ENCODE measurements around the gene HCST. TPM values are rescaled to one million over a fixed set of nuclear protein-coding genes. Genes with fewer than 3 reads are reported as not detected.
"Not testable (repeated sequence)": the region's sequence is repeated elsewhere in the genome, so short reads cannot be mapped to it uniquely, and the experiment has no call there.

HCST gene
- total RNA-seq, 1 donor from 2014 or later, result 0.41 TPM

- FAIRE-seq, result no peak
These were observed 23.3 kb upstream of the HCST start for GRCh38 chr19:35879068-35879467.

DNA sequence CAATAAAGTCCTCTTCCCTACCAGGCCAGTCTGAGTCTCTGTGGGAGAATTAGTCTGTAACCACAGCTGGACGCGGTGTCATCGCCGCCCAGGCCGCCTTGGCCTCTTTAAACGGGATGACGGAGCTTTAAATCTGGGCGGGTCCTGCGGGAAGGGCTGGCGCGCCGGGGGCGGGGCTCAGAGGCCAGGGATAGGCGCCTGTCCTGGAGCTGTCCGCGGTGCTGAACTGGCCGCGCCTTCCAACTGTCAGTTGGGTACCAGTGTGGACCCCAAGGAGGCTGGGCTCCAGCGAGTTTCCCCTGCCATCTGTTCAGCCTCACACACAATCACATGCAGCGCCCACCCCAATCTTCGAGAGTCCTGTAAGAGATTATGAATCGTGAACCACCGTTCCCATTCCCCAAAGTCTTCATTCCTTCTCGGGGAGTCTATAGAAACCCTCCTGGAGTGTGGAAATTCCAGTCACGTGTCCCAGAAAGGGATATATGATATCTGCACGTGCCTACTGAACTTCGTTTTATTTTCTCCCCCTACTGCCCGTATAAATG, 22.5 kb upstream of the HCST start:
- peak; percentile 69 to 78 for DNase-seq (ENCODE audit: low spot score in 2 of 2)
- FAIRE-seq, result no peak

More at GRCh38 chr19:35879068-35879467, 23.3 kb upstream of the HCST start:
- DNase-seq (ENCODE audit: low spot score in 2 of 2), result no peak

DNA sequence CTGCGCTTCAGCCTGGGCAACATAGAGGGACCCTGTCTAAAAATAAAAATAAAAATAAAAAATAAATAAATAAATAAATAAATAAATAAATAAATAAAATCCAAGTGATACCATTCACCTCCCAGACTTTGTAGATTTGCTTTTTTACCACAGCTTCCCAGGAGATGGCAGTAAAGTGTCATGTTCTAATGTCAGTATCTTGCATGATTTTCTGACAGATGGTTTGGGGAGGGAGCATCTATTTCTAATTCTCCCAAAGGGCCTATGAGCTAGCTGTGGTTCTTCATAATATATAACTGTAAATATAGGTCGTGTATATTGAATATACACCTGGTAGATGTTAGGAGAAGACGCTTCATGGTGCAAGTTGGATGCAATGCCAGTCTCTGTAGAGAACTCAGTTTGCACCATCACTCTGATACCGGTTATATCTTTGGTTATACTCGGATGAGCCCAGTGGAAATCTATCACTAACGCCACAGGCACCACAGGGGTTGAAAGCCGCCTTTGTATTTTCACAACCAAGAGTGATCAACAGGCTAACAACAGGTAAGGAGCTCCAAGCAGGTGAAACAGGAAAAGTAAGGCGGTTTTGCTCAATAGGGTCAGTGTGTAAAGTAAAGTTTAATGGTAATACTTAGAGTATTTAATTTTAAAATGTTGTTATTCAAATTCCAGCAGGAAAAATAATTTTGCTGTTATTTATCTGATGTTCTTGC, 20.1 kb upstream of the HCST start:
- peak; percentile 77 to 80 for DNase-seq (ENCODE audit: low spot score in 2 of 2)
- FAIRE-seq, result peak; percentile 98

DNA sequence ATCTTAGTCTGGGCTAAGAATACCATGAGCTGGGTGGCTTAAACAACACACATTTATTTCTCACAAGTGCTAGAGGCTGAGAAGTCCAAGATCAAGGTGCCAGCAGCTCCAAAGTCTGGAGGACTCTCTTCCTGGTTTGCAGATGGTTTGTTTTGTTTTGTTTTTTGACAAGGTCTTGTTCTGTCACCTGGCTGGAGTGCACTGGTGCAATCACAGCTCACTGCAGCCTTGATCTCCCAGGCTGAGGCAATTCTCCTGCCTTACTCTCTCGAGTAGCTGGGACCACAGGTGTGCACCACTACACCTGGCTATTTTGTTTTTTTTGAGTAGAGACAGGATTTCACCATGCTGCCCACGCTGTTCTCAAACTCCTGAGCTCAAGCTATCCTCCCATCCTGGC, 18.4 kb upstream of the HCST start:
- DNase-seq (ENCODE audit: low spot score in 2 of 2), result no peak
- no peak for FAIRE-seq

DNA sequence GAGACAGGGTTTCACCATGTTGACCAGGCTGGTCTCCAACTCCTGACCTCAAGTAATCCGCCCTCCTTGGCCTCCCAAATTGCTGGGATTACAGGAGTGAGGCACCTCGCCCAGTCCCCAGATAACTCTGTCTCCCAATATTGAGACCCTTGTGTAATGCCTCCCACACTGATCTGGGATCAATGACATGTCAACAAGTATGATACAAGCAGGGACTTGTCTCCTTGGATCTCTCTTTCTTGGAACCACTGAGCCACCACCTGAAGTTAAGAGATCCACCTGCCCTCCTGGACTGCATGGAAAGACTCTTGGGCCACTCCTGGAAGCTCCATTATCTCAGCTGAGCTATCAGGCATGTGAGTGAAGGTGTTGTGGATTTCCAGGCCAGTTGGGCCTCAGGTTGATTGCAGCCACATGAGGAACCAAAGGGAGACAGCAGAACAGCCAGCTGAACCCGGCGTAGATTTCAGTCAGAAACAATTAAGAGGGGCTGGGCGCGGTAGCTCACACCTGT, 17.0 kb upstream of the HCST start:
- no peak for DNase-seq (ENCODE audit: low spot score in 2 of 2)
- FAIRE-seq, result no peak

GRCh38 chr19:35885904-35886303, 16.4 kb upstream of the HCST start:
- DNase-seq (ENCODE audit: low spot score in 2 of 2) (no peak), FAIRE-seq (no peak)

- DNase-seq (ENCODE audit: low spot score in 2 of 2) (no peak), FAIRE-seq (no peak)
These were observed 15.1 kb upstream of the HCST start for GRCh38 chr19:35887197-35887596.

- no peak for DNase-seq (ENCODE audit: low spot score in 2 of 2)
- FAIRE-seq, result no peak
These were observed 13.9 kb upstream of the HCST start for GRCh38 chr19:35888398-35888797.

DNA sequence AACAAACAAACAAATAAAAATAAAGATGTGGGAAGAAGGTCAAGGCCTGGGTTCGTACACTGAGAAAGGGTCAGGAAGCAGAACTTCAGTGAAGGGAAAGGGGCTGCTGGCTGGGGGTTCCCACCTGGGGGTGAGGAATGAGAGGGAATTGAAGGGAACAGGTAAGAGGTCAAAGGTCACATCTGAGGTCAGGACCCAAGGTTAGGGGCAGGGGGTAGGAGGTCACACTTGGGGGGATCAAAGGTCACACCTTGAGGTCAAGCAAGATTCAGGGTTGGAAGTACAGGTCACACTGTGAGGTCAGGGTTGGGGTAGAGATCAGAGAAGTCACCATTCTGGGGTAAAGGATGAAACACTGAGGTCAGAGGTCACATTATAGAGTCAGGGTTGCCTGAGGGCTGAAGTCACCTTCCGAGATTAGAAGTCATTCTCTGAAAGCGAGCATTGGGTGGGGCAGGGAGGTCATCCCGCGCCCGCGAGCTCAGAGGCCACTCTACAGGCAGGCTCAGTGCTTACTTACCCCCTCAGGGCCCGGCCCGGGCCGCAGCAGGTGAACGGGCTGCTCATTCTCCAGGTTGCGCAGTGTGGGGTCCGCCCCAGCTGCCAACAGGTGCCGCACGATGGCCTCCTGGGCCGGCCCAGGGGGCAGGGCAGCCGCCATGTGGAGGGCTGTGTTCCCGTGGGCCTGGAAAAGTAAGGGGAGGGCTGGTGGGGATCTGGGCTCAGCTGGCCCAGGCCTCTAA, 12.8 kb upstream of the HCST start:
- no peak for FAIRE-seq

GRCh38 chr19:35890113-35890650, 12.1 kb upstream of the HCST start:
- no peak for FAIRE-seq

More for the DNA sequence above, 12.8 kb upstream of the HCST start:
- no peak for DNase-seq (ENCODE audit: low spot score in 2 of 2)

GRCh38 chr19:35891819-35892218, 10.5 kb upstream of the HCST start:
- FAIRE-seq; DNase-seq (ENCODE audit: low spot score in 2 of 2): not testable (repeated sequence)

More at GRCh38 chr19:35890113-35890650, 12.1 kb upstream of the HCST start:
- DNase-seq (ENCODE audit: low spot score in 2 of 2), result no peak

DNA sequence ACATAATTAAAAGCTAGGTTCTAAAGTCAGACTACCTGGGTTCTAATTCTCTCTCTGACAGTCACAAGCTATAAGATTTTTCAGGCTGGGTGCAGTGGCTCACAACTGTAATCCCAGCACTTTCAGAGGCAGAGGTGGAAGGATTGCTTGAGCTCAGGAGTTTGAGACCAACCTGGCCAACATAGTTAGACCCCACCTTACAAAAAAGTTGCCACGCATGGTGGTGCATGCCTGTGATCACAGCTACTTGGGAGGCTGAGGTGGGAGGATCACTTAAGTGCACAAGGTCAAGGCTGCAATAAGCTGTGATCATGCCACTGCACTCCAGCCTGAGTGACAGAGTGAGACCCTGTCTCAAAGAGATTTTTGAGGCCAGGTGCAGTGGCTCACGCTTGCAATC, 8.0 kb upstream of the HCST start:
- DNase-seq (ENCODE audit: low spot score in 2 of 2) (no peak), FAIRE-seq (no peak)

- DNase-seq (ENCODE audit: low spot score in 2 of 2), result no peak
- no peak for FAIRE-seq
These were observed 6.3 kb upstream of the HCST start for GRCh38 chr19:35895911-35896642.

DNA sequence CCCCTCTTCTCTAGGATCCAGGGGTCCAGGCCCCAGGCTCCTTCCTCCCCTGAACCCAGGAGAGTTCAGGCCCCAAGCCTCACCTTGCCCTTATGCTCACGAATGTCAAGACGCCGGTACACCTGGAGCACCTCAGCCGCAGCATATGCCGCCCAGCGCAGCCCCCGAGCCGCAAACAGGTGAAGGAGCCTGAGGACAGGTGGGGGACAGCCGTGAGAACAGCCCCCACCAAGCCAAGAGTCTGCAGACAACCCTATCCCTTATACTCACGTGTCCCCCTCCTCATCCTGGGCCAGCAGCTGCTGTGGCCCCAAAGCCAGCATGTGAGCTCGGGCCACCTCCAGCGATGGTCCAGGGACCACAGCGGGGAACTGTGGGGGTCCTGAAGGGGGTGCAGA, 5.7 kb upstream of the HCST start:
- no peak for DNase-seq (ENCODE audit: low spot score in 2 of 2)
- no peak for FAIRE-seq

- FAIRE-seq (no peak), DNase-seq (ENCODE audit: low spot score in 2 of 2) (no peak)
These were observed 4.5 kb upstream of the HCST start for GRCh38 chr19:35897706-35898451.

DNA sequence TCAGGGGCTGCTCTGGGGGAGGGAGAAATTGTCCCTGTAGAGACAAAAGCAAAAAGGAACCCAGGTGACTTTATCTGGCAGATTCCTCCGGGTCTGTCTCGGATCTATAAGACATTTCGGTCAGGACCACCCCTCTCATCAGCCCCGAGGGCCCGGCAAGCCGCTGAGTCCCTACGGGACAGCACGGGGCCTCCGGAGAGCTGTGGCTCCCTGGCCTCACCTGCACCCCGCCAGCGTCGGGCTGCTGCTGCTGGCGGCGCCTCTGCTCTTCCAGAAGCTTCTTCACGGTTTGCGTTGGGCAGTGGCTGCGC, 3.9 kb upstream of the HCST start:
- FAIRE-seq (no peak), DNase-seq (ENCODE audit: low spot score in 2 of 2) (no peak)

- DNase-seq (ENCODE audit: low spot score in 2 of 2) (peak; percentile 79 to 88), FAIRE-seq (no peak)
These were observed 2.6 kb upstream of the HCST start for GRCh38 chr19:35899547-35900214.

- DNase-seq (ENCODE audit: low spot score in 2 of 2) (no peak), FAIRE-seq (no peak)
These were observed 1.2 kb upstream of the HCST start for GRCh38 chr19:35901055-35901644.

DNA sequence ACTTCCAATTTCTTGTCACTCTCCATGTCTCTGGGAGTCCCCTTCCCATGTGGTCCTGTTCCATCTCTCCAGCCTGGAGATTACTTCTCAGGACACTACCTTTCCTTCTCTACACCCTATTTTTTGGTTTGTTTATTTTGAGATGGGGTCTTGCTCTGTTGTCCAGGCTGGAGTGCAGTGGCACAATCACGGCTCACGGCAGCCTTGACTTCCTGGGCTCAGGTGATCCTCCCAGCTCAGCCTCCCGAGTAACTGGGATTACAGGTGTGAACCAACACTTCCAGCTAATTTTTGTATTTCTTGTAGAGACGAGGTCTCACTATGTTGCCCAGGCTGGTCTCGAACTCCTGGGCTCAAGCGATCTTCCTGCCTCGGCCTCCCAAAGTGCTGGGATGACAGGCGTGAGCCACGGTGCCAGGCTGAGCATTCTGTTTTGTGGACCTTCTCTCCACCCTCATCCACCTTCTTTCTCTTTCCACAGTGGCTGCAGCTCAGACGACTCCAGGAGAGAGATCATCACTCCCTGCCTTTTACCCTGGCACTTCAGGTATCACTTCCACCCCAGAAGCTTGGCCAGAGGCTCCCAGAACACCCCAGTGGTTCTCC, 644 bp downstream of the HCST start:
- DNase-seq (ENCODE audit: low spot score in 2 of 2) (no peak), FAIRE-seq (no peak)
